Left cardiac atrium (tissue), 4 donors: ENCODE data around the gene NKX2-1. TPM values are rescaled to one million over a fixed set of nuclear protein-coding genes. Genes with fewer than 3 reads are reported as not detected.
A peak's percentile ranks its signal among the peaks of the same experiment; 100 is the strongest.
"Not testable (repeated sequence)": the region's sequence is repeated elsewhere in the genome, so short reads cannot be mapped to it uniquely, and the experiment has no call there.

Experiments used
- ATAC-seq, 2 donors: fragments of 200-7000 bp; cut with Tn5 transposase; one replicate each; pipeline ENCODE4 v1.9.1; 2020; ENCODE audit warnings: mild to moderate bottlenecking in 2 of 2, moderate library complexity in 2 of 2
- DNase-seq: peaks from one replicate; pipeline ENCODE4 v3.0.0-alpha.2; 2020
- intact Hi-C, 2 donors: fragments of 100-400 bp; cut with DNase I; formaldehyde crosslinking; loops; one replicate each; pipeline versions ENCODE4 v1.14.1 to v1.15.1; 2022 to 2023
- long read RNA-seq: library from polyadenylated mRNA; unstranded; transcript quantifications from one replicate; pipeline ENCODE4 v2.0.0, GENCODE V29; 2021
- total RNA-seq, 2 donors: library from RNA; stranded (reverse); fragmentation: NEBNext Ultra II Directional; extraction: Animal tissue kit (Norgen Biotek cat#: 25700); gene quantifications; one replicate each; pipeline ENCODE4 v1.2.1, GENCODE V29; 2021
- donor health status: DM: no; HTN: yes; CAD: no.
- donor health status: DM: no; HTN: yes; CAD: no; lungs with severe emphysema.
- donor health status: DM: yes; HTN: yes; CAD: no.
- donor health status: Dilated cardiomyopathy.

NKX2-1 gene
- total RNA-seq = not detected
- long read RNA-seq = 0 reads

GRCh38 chr14:36519431-36520321, at the start of gene NKX2-1:
Gene NKX2-1 (minus strand): TSS chr14:36520232. CDS start chr14:36520129, 103 bp downstream.
- no peak for DNase-seq
- intact Hi-C loops = no loop called here
- no peak for ATAC-seq

- DNase-seq = no peak
- intact Hi-C loops = loop anchor here in 1 of 2 donors (10.0 kb wide), 1 partner anchor 48 kb away; no protein-coding TSS in a partner anchor
- no peak for ATAC-seq
These were observed 36.9 kb upstream of the NKX2-1 start for GRCh38 chr14:36556811-36557433.

DNA sequence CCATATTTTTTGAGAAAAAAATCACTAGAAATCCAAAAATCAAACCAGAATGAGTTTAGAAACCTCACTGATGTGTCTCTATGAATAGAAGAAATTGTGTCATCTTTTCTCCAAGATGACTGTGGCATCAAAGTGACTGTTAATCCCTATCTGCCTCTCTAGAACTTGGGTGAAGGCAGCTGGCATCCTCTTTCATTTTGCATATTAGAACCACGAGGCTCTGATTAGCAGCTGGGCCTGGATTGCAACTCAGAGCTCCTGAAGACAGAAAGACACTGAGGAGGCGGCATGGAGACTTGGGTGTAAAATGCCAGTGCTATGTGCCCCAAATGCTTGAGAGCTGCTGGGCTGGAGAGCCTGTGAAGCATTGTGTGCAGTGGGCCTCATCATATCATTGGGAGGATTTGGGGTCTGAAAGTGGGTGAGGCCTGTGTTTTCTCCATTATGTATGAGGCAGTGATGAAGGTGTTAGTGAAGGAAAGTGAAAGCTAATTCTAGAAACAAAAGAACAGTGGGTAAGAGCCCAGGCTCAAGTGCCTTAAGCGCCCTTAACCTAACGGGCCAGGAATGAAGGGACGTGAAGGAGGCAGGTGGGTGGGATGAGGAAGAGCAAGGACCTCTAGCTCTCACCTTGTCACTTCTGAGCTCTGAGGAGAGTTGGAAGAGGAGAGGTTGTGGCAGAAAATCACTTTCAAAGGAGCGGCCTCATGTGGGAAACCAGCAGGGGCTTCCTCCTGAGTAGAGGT, 36.1 kb upstream of the NKX2-1 start:
- ATAC-seq (no peak), DNase-seq (no peak)
- intact Hi-C loops = loop anchor here in 1 of 2 donors (10.0 kb wide), 1 partner anchor 49 kb away; no protein-coding TSS in a partner anchor

GRCh38 chr14:36553656-36554260, 33.7 kb upstream of the NKX2-1 start:
- intact Hi-C loops = loop anchor here in 1 of 2 donors (2.0 to 10.0 kb wide), 2 partner anchors 51 to 389 kb away; no protein-coding TSS in a partner anchor
- ATAC-seq = peak in 1 of 2 donors; percentile 51
- no peak for DNase-seq

DNA sequence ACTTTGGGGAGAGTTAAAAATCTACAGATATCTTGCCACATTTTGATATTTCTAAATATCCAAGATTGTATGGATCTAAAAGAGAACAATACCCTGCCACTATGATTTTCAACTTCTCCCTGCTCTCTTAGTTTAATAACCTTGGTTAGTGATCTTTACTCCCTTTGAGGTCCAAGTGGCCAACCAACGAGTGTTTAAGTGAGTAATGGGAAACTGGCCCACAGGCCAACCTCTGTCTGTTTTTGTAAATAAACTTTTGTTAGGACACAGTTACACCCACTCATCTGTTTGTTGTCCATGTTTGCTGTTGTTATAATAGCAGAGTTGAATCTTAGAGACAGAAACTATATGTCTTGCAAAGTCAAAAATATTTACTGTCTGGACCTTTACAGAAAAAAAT, 30.9 kb upstream of the NKX2-1 start:
- DNase-seq = no peak
- no peak for ATAC-seq
- intact Hi-C loops = loop anchor here in 1 of 2 donors (10.0 kb wide), 1 partner anchor 54 kb away; no protein-coding TSS in a partner anchor

GRCh38 chr14:36544280-36544679, 24.2 kb upstream of the NKX2-1 start:
- DNase-seq, ATAC-seq, intact Hi-C loops: not testable (repeated sequence)

DNA sequence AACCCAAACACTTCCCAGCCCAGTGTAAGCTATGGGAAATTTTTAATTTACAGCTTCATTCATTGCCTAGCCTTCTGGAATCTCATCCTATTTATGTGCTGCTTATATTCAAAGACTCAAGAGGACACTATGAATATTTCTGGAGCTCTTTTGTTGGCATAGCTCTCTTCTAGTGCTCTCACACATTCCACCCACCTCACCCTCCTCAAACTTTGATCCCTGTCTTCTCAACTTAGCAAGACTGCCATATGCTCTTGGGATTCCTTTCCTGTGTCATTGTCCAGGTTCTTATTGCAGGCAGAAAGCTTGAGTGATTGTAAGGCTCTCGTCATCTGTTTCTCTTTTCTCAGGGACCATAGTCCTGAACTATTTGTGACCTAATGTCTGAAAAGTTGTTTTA, 18.0 kb upstream of the NKX2-1 start:
- no peak for DNase-seq
- intact Hi-C loops = no loop called here

GRCh38 chr14:36529062-36529461, 9.0 kb upstream of the NKX2-1 start:
- ATAC-seq (no peak), DNase-seq (no peak)
- intact Hi-C loops = no loop called here

More for the DNA sequence above, 18.0 kb upstream of the NKX2-1 start:
- no peak for ATAC-seq

DNA sequence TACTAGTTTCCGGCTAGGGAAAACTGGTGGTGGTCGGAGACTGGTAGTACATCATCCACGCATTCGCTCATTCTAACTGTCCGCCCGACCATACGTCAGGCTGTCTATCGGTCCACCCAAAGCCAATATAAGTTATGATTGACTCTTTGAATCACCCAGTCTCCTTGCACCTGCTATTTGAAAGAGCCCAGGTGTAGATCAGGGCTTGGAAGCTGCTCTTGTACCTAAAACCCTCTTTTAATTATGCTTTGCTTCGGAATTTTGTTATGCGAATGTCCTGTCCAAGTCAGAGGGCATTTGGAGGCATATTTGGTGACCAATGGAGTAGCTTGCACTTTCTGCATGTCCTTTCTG, 5.7 kb upstream of the NKX2-1 start:
- intact Hi-C loops = no loop called here
- DNase-seq (no peak), ATAC-seq (no peak)

GRCh38 chr14:36524874-36525745, 5.1 kb upstream of the NKX2-1 start:
- ATAC-seq (no peak), DNase-seq (no peak)
- intact Hi-C loops = no loop called here

DNA sequence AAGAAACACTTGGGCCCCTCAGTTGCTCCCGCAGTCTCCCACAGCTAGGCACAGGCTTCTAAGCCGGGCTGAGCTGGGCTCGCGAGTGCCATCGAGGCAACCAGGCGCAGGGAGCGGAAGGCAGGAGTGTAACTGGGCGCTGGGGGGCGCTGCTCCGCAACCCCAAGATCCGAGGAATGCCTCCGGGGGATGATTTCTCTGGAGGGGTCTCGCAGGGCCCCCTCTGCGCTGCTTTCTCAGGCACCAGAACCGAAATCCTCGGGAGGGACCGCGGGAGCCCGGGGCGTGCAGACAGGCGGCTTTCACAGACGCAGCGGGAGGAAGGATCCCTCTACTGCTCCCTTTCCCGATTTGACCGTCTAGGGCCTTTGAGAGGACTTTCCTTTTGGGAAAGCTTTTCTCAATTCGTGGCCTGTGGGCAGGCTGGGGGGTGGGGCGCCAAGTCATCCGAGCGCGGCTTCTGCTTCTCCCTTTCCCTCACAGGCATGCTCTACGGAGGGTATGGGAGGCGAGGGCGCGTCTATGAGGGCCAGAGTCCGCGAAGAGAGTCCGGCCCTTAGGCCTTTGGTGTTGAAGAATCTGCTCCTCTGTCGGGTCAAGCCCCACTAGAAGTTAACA, 4.3 kb upstream of the NKX2-1 start:
- no peak for ATAC-seq
- DNase-seq = no peak
- intact Hi-C loops = no loop called here

GRCh38 chr14:36522972-36523715, 3.1 kb upstream of the NKX2-1 start:
- ATAC-seq (no peak), DNase-seq (no peak)
- intact Hi-C loops = no loop called here

DNA sequence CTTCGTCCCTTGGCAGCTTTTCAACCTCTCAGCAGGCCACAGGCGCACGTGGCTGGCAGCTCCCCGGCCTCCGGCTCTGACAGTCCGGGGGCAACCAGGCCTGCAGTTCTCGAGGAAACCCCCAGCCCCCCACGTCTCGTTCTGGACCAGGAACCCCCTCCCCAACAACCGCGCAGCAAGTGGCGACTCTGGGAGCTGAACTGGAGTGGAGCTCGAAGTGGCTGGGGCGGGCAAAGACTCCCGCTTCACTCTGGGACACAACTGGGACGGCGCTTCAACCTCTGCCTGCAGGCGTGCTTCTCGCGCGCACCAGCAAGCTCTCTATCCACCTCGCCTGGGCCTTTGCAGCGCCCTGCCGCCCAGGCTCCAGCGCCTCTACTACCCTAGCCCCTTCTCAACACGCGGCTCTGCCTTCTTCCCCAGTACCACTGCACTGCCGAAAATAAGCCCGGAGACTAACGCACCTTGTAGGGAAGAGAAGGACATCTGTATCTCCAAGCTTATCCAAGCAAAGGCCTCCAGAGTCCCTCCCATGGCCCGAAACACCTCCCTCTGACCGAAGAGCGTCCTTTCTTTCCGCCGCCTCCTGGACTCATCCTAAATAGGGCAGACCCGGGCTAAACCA, 2.4 kb upstream of the NKX2-1 start:
- DNase-seq (no peak), ATAC-seq (no peak)
- intact Hi-C loops = no loop called here

DNA sequence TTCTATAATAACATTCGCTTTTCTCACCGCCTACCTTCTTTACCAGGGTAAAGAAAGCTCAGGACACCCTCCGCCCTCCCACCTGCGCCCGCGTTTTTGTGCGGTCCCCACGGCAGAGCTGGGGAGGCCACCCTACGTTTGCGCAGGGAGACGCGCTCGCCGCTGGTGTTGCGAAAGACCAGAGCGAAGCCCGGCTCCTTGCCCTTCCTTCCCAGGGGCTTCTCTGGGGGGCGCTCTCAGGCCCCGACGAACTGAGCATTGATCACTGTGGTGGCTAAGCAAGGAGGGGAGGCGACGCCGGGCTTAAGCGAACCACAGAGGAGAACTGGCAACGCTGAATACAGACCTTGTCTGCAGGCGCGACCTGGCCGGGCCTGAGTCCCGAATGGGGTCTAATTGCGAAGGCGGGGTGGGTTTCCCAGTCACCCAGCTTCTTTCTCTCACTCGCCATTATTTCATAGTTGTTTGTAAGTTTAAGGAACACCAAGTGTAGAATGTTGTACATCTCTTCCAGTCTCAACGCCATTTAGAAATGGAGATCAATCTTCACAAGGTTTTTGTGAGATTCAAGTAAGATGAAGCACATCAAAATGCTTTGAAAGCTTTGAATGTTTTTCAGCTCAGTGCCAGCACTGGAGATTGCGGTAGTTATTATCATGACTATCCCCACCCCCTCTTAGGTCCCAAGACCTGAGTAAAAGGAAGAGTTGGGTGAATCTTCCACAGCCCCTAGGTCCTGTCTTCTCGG, 1.7 kb upstream of the NKX2-1 start:
- intact Hi-C loops = no loop called here

GRCh38 chr14:36520601-36521525, 831 bp upstream of the NKX2-1 start:
- DNase-seq (no peak), ATAC-seq (peak in 1 of 2 donors; percentile 68)
- intact Hi-C loops = no loop called here

More for the DNA sequence above, 1.7 kb upstream of the NKX2-1 start:
- DNase-seq (no peak), ATAC-seq (no peak)
